HepG2 (cell line): Measurements from ENCODE around the gene C20orf144. TPM values are rescaled to one million over a fixed set of nuclear protein-coding genes. Genes with fewer than 3 reads are reported as not detected.

Experiments
- ADNP ChIP-seq: sonication (generic); formaldehyde crosslinking; IDR thresholded peaks from 2 replicates; pipeline ENCODE4 v1.4.0; 2020; ENCODE audit warnings: missing genetic modification reagents
- ARNTL ChIP-seq: sonication (generic); formaldehyde crosslinking; IDR thresholded peaks from 2 replicates; pipeline ENCODE4 v1.4.0; 2020; ENCODE audit warnings: mild to moderate bottlenecking, missing genetic modification reagents
- BCL6 ChIP-seq: IDR thresholded peaks from 2 replicates; pipeline ENCODE4 v1.6.1; 2016; ENCODE audit warnings: missing genetic modification reagents, missing compliant biosample characterization
- BRD4 ChIP-seq: sonication (generic); formaldehyde crosslinking; IDR thresholded peaks from 2 replicates; pipeline ENCODE4 v1.4.0; 2020; ENCODE audit warnings: missing genetic modification reagents
- KLF15 ChIP-seq: sonication (generic); formaldehyde crosslinking; IDR thresholded peaks from 2 replicates; pipeline ENCODE4 v1.8.1; 2023; ENCODE audit warnings: borderline replicate concordance, mild to moderate bottlenecking, inconsistent platforms, missing genetic modification reagents, mixed read lengths
- RAD51 ChIP-seq: fragments of 450-650 bp; IDR thresholded peaks from 2 replicates; pipeline ENCODE4 v1.6.1; 2016; ENCODE audit warnings: borderline replicate concordance
- SRSF1 ChIP-seq: fragments of 200-400 bp; formaldehyde crosslinking; optimal IDR thresholded peaks from 2 replicates; pipeline ENCODE3; 2017; ENCODE audit warnings: mild to moderate bottlenecking, low read depth, low read length, moderate library complexity
- YEATS4 ChIP-seq: sonication (generic); formaldehyde crosslinking; IDR thresholded peaks from 2 replicates; pipeline ENCODE4 v1.4.0; 2020; ENCODE audit warnings: missing genetic modification reagents, borderline replicate concordance
- ZBTB3 ChIP-seq: sonication (generic); formaldehyde crosslinking; IDR thresholded peaks from 2 replicates; pipeline ENCODE4 v1.4.0; 2020; ENCODE audit warnings: low read depth, mild to moderate bottlenecking, moderate library complexity, missing genetic modification reagents, borderline replicate concordance
- ZNF232 ChIP-seq: sonication (generic); formaldehyde crosslinking; IDR thresholded peaks from 2 replicates; pipeline ENCODE4 v1.4.0; 2020; ENCODE audit warnings: missing genetic modification reagents, borderline replicate concordance
- ZNF343 ChIP-seq: sonication (generic); formaldehyde crosslinking; IDR thresholded peaks from 2 replicates; pipeline ENCODE4 v1.4.0; 2020; ENCODE audit warnings: mild to moderate bottlenecking, missing genetic modification reagents
- ZNF367 ChIP-seq: sonication (generic); formaldehyde crosslinking; IDR thresholded peaks from 2 replicates; pipeline ENCODE4 v1.4.0; 2020; ENCODE audit warnings: missing genetic modification reagents, borderline replicate concordance
- ZNF614 ChIP-seq: IDR thresholded peaks from 2 replicates; pipeline ENCODE4 v1.6.1; 2018; ENCODE audit warnings: missing biosample characterization, missing genetic modification reagents, inconsistent platforms, borderline replicate concordance
- ZNF619 ChIP-seq: sonication (generic); formaldehyde crosslinking; IDR thresholded peaks from 2 replicates; pipeline ENCODE4 v1.4.0; 2020; ENCODE audit warnings: mild to moderate bottlenecking, missing genetic modification reagents
- ZNF775 ChIP-seq: sonication (generic); formaldehyde crosslinking; IDR thresholded peaks from 2 replicates; pipeline ENCODE4 v1.4.0; 2020; ENCODE audit warnings: missing genetic modification reagents, mild to moderate bottlenecking, moderate library complexity, borderline replicate concordance
- polyA plus RNA-seq, 8 experiments: library from polyadenylated mRNA; depleted of rRNA in 3 of 8; stranded (reverse) in 7 of 8; unstranded in 1 of 8; fragments of >200 nt; fragmentation: Illumina TruSeq in 4 of 8; extraction: Trizol in 4 of 8; gene quantifications; 2 replicates each; pipeline versions ENCODE4 v1.2.1 to v1.2.3, GENCODE V29; 2011 to 2016; ENCODE audit warnings: low read depth in 4 of 8, missing spikeins in 1 of 8, mixed read lengths in 1 of 8; ENCODE audit not compliant: insufficient read depth in 1 of 8
- total RNA-seq, 5 experiments: library from RNA; depleted of rRNA; stranded (reverse); fragments of >200 nt; fragmentation: Illumina TruSeq; extraction: Trizol; gene quantifications; 2 replicates each; pipeline ENCODE4 v1.2.3, GENCODE V29; 2016; ENCODE audit warnings: low read depth in 1 of 5
- TF ChIP-seq, protein P1 (sequence below): sonication (generic); formaldehyde crosslinking; IDR thresholded peaks from 2 replicates; pipeline ENCODE4 v1.5.0; 2020; ENCODE audit warnings: mild to moderate bottlenecking, missing genetic modification reagents, borderline replicate concordance
- TF ChIP-seq, protein P2 (sequence below): sonication (generic); formaldehyde crosslinking; IDR thresholded peaks from 2 replicates; pipeline ENCODE4 v1.4.0; 2020; ENCODE audit warnings: mild to moderate bottlenecking, low read depth, missing genetic modification reagents
- TF ChIP-seq, protein P3 (sequence below): IDR thresholded peaks from 2 replicates; pipeline ENCODE4 v1.6.1; 2016; ENCODE audit warnings: low read depth
- TF ChIP-seq, protein P4 (sequence below): sonication (generic); formaldehyde crosslinking; IDR thresholded peaks from 2 replicates; pipeline ENCODE4 v1.5.0; 2020; ENCODE audit warnings: mild to moderate bottlenecking, missing genetic modification reagents

Gene C20orf144
- total and polyA plus RNA-seq, 2 of the 13 experiments (the other 11 are each of a cell fraction or from before 2014, with no cell fraction given): 0.09 to 0.16 TPM

DNA sequence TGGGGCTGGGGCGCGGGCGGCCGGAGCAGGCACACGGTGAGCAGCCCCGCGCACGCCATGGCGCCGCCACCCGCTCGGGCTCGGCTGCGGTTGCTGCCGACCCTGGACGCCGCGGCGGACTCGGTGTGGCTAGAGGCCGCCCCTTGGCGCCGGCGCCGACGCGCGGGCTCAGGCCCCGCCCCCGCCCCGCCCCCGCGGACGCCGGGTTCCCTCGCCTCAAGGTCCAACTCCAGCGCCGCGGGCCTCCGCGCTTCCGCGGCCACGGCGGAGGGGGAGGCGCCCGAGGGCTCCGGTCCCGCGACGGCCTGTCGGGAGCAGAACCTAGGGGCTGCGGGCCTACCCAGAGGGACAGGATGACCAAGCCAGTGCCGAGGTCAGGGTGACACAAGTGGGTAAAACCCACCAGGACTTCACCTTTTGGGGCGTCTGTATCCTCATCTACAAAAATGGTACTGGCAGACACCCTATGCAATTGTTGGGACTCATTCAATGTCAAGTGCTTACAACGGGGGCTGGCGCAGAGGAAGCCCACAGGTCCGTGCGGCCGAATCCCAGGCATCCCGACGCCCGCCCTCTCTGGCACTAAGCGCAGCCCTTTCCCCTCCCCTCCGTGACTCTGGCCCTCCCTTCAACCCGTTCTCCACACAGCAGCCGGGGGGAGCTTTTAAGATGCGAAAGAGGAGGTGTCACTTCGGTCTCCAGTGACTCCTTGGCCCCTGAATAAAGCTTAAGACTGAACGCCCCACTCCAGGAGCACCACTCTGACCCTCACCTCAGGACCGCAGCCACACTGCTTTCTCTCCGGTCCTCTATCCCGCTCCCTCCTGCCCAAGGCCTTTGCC lies 12.4 kb downstream of the C20orf144 start, which contains the start of gene NECAB3 (continued):
- TF ChIP-seq ZNF619 (CRISPR knock-in tag) (no peak; the same call in 1 of the 2 replicates), ADNP (no peak), ZNF367 (CRISPR knock-in tag) (peak; percentile 86; the same call in 1 of the 2 replicates), ARNTL (CRISPR knock-in tag) (peak; percentile 55; the same call in 1 of the 2 replicates), BRD4 (peak; percentile 68; the same call in 1 of the 2 replicates), BCL6 (peak; percentile 67), ZBTB3 (peak; percentile 82; the same call in 1 of the 2 replicates), KLF15 (CRISPR knock-in tag) (no peak), ZNF614 (peak; percentile 69), ZNF232 (peak; percentile 67; the same call in 1 of the 2 replicates), SRSF1 (peak; percentile 91), RAD51 (no peak), ZNF775 (CRISPR knock-in tag) (peak; percentile 64; the same call in 1 of the 2 replicates), ZNF343 (CRISPR knock-in tag) (peak; percentile 81; the same call in 1 of the 2 replicates), YEATS4 (CRISPR knock-in tag) (peak; percentile 97)
- TF ChIP-seq, protein P1, sequence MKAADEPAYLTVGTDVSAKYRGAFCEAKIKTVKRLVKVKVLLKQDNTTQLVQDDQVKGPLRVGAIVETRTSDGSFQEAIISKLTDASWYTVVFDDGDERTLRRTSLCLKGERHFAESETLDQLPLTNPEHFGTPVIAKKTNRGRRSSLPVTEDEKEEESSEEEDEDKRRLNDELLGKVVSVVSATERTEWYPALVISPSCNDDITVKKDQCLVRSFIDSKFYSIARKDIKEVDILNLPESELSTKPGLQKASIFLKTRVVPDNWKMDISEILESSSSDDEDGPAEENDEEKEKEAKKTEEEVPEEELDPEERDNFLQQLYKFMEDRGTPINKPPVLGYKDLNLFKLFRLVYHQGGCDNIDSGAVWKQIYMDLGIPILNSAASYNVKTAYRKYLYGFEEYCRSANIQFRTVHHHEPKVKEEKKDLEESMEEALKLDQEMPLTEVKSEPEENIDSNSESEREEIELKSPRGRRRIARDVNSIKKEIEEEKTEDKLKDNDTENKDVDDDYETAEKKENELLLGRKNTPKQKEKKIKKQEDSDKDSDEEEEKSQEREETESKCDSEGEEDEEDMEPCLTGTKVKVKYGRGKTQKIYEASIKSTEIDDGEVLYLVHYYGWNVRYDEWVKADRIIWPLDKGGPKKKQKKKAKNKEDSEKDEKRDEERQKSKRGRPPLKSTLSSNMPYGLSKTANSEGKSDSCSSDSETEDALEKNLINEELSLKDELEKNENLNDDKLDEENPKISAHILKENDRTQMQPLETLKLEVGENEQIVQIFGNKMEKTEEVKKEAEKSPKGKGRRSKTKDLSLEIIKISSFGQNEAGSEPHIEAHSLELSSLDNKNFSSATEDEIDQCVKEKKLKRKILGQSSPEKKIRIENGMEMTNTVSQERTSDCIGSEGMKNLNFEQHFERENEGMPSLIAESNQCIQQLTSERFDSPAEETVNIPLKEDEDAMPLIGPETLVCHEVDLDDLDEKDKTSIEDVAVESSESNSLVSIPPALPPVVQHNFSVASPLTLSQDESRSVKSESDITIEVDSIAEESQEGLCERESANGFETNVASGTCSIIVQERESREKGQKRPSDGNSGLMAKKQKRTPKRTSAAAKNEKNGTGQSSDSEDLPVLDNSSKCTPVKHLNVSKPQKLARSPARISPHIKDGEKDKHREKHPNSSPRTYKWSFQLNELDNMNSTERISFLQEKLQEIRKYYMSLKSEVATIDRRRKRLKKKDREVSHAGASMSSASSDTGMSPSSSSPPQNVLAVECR (CRISPR knock-in tag): peak; percentile 59
- TF ChIP-seq, protein P2, sequence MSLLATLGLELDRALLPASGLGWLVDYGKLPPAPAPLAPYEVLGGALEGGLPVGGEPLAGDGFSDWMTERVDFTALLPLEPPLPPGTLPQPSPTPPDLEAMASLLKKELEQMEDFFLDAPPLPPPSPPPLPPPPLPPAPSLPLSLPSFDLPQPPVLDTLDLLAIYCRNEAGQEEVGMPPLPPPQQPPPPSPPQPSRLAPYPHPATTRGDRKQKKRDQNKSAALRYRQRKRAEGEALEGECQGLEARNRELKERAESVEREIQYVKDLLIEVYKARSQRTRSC (CRISPR knock-in tag): peak; percentile 80; the same call in 1 of the 2 replicates
- TF ChIP-seq, protein P3, sequence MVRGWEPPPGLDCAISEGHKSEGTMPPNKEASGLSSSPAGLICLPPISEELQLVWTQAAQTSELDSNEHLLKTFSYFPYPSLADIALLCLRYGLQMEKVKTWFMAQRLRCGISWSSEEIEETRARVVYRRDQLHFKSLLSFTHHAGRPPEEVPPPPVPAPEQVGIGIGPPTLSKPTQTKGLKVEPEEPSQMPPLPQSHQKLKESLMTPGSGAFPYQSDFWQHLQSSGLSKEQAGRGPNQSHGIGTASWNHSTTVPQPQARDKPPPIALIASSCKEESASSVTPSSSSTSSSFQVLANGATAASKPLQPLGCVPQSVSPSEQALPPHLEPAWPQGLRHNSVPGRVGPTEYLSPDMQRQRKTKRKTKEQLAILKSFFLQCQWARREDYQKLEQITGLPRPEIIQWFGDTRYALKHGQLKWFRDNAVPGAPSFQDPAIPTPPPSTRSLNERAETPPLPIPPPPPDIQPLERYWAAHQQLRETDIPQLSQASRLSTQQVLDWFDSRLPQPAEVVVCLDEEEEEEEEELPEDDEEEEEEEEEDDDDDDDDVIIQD: no peak
- TF ChIP-seq, protein P4, sequence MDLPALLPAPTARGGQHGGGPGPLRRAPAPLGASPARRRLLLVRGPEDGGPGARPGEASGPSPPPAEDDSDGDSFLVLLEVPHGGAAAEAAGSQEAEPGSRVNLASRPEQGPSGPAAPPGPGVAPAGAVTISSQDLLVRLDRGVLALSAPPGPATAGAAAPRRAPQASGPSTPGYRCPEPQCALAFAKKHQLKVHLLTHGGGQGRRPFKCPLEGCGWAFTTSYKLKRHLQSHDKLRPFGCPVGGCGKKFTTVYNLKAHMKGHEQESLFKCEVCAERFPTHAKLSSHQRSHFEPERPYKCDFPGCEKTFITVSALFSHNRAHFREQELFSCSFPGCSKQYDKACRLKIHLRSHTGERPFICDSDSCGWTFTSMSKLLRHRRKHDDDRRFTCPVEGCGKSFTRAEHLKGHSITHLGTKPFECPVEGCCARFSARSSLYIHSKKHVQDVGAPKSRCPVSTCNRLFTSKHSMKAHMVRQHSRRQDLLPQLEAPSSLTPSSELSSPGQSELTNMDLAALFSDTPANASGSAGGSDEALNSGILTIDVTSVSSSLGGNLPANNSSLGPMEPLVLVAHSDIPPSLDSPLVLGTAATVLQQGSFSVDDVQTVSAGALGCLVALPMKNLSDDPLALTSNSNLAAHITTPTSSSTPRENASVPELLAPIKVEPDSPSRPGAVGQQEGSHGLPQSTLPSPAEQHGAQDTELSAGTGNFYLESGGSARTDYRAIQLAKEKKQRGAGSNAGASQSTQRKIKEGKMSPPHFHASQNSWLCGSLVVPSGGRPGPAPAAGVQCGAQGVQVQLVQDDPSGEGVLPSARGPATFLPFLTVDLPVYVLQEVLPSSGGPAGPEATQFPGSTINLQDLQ (CRISPR knock-in tag): no peak; the same call in 1 of the 2 replicates
